Measurements from ENCODE around the gene KATNBL1.
A peak's percentile ranks its signal among the peaks of the same experiment; 100 is the strongest.
"Not testable (repeated sequence)": the region's sequence is repeated elsewhere in the genome, so short reads cannot be mapped to it uniquely, and the experiment has no call there.

Gene KATNBL1

GRCh38 chr15:34193272-34193671 is 16.6 kb downstream of the KATNBL1 start:
- not testable (repeated sequence) for DNase-seq

- no peak for DNase-seq
These were observed 21.2 kb downstream of the KATNBL1 start for GRCh38 chr15:34188711-34189110.

GRCh38 chr15:34185666-34186065 is 24.2 kb downstream of the KATNBL1 start:
- no peak for DNase-seq

GRCh38 chr15:34182942-34183341 is 27.0 kb downstream of the KATNBL1 start:
- DNase-seq: no peak

- no peak for DNase-seq
These were observed 30.7 kb downstream of the KATNBL1 start for GRCh38 chr15:34179234-34179633.

- not testable (repeated sequence) for DNase-seq
These were observed 43.8 kb downstream of the KATNBL1 start for GRCh38 chr15:34165987-34166573.

GRCh38 chr15:34161329-34161963 is 48.5 kb downstream of the KATNBL1 start:
- no peak for DNase-seq

GRCh38 chr15:34160735-34161134 is 49.2 kb downstream of the KATNBL1 start:
- no peak for DNase-seq

GRCh38 chr15:34158355-34158754 is 51.5 kb downstream of the KATNBL1 start:
- DNase-seq: no peak

- DNase-seq: peak in 1 of 5 experiments; percentile 1
These were observed 54.0 kb downstream of the KATNBL1 start for GRCh38 chr15:34155859-34156258.

- peak in 1 of 5 experiments; percentile 3 for DNase-seq
These were observed 55.1 kb downstream of the KATNBL1 start for GRCh38 chr15:34154725-34155204.

GRCh38 chr15:34147371-34148140 is 62.3 kb downstream of the KATNBL1 start:
- no peak for DNase-seq

GRCh38 chr15:34133511-34133910 is 76.4 kb downstream of the KATNBL1 start:
- no peak for DNase-seq

- DNase-seq: no peak
These were observed 77.0 kb downstream of the KATNBL1 start for GRCh38 chr15:34132881-34133280.

- no peak for DNase-seq
These were observed 81.0 kb downstream of the KATNBL1 start for GRCh38 chr15:34128898-34129297.

- DNase-seq: no peak
These were observed 83.4 kb downstream of the KATNBL1 start for GRCh38 chr15:34126522-34126921.

- no peak for DNase-seq
These were observed 84.0 kb downstream of the KATNBL1 start for GRCh38 chr15:34125945-34126344.

- DNase-seq: no peak
These were observed 85.2 kb downstream of the KATNBL1 start for GRCh38 chr15:34124651-34125050.

GRCh38 chr15:34122771-34123183 is 87.1 kb downstream of the KATNBL1 start:
- no peak for DNase-seq

- not testable (repeated sequence) for DNase-seq
These were observed 88.1 kb downstream of the KATNBL1 start for GRCh38 chr15:34121786-34122185.

GRCh38 chr15:34120420-34120819 is 89.5 kb downstream of the KATNBL1 start:
- not testable (repeated sequence) for DNase-seq

GRCh38 chr15:34119291-34119690 is 90.6 kb downstream of the KATNBL1 start:
- DNase-seq: no peak

- DNase-seq: no peak
These were observed 93.3 kb downstream of the KATNBL1 start for GRCh38 chr15:34116620-34117019.

GRCh38 chr15:34114739-34115138 is 95.2 kb downstream of the KATNBL1 start:
- DNase-seq: no peak

Data from T-helper 2 cell (primary cell).